Body of pancreas (tissue), 4 donors: ENCODE measurements around the gene RPS6KA5. TPM values are rescaled to one million over a fixed set of nuclear protein-coding genes. Genes with fewer than 3 reads are reported as not detected.
"Not testable (repeated sequence)": the region's sequence is repeated elsewhere in the genome, so short reads cannot be mapped to it uniquely, and the experiment has no call there.

ENCODE experiments used
- ATAC-seq: fragments of 150-250 bp; one replicate; pipeline ENCODE4 v1.9.1; 2016
- DNase-seq, 4 donors: peaks; one replicate each; pipeline ENCODE4 v3.0.0-alpha.2; 2019
- H3K27ac ChIP-seq, 4 donors: fragments of 200-600 bp; sonication (generic); 1 replicate in 3 of 4; 2 replicates in 1 of 4; pipeline versions ENCODE4 v1.5.1 to v1.6.1; 2016 to 2019; ENCODE audit warnings: mild to moderate bottlenecking in 1 of 4, mixed read lengths in 1 of 4, moderate library complexity in 1 of 4
- H3K27me3 ChIP-seq, 2 donors: fragments of 200-600 bp; sonication (generic); one replicate each; pipeline ENCODE4 v1.6.0; 2016; ENCODE audit warnings: mild to moderate bottlenecking in 1 of 2
- H3K36me3 ChIP-seq, 2 donors: fragments of 200-600 bp; sonication (generic); replicated peaks in 1 of 2; 2 replicates each; pipeline ENCODE4 v1.5.1; 2016; ENCODE audit warnings: low read depth in 2 of 2; ENCODE audit not compliant: insufficient read depth in 1 of 2
- H3K4me1 ChIP-seq: fragments of 200-600 bp; sonication (generic); one replicate; pipeline ENCODE4 v1.6.0; 2016
- H3K4me3 ChIP-seq, 2 donors: fragments of 200-600 bp; sonication (generic); 1 replicate in 1 of 2; 2 replicates in 1 of 2; pipeline ENCODE4 v1.5.1; 2016 to 2019
- H3K9me3 ChIP-seq, 3 donors: fragments of 200-600 bp; sonication (generic); 1 replicate in 2 of 3; 2 replicates in 1 of 3; pipeline ENCODE4 v1.5.1; 2016
- CTCF ChIP-seq, 7 experiments: fragments of 450-650 bp in 4 of 7; fragments of 200-600 bp in 3 of 7; sonication (generic) in 3 of 7; IDR thresholded peaks; one replicate each; pipeline ENCODE4 v1.5.1; 2016 to 2019; ENCODE audit warnings: antibody characterized with exemption in 7 of 7
- POLR2A ChIP-seq, 3 donors: fragments of 450-650 bp; IDR thresholded peaks; one replicate each; pipeline ENCODE4 v1.6.1; 2016; ENCODE audit warnings: antibody characterized with exemption in 3 of 3, mild to moderate bottlenecking in 2 of 3
- WGBS, 2 donors: methylation state at CpG; one replicate each; pipeline ENCODE4 v1.1.5; 2017; 5-methylcytosine and 5-hydroxymethylcytosine counted together
- intact Hi-C: fragments of 100-400 bp; cut with DNase I; formaldehyde crosslinking; loops from one replicate; pipeline ENCODE4 v1.15.1; 2023
- total RNA-seq, 2 donors: library from RNA; depleted of rRNA; stranded (reverse); fragments of >200 nt; gene quantifications; one replicate each; pipeline ENCODE4 v1.1.0, GENCODE V29; 2016

The RPS6KA5 gene
- total RNA-seq, 2 donors from 2014 or later: 0.66 to 2.9 TPM

GRCh38 chr14:91041450-91041849 is 19.0 kb downstream of the RPS6KA5 start:
- Histone ChIP-seq H3K4me1 (no peaks in the 10 kb centered on the region), H3K27ac (no peak overlapping the region), H3K36me3 (no peaks in the 10 kb centered on the region), H3K27me3 (no peaks in the 10 kb centered on the region), H3K9me3 (no peaks in the 10 kb centered on the region), H3K4me3 (no peak overlapping the region)
- 13 to 21% methylated on average over 2 of the region's 2 CpGs for WGBS, 2 donors
- TF ChIP-seq CTCF (IDR thresholded peaks at IDR 0.05) (no peak), POLR2A (IDR thresholded peaks at IDR 0.05) (no peak)
- no peak for DNase-seq
- ATAC-seq: no peak
- intact Hi-C loops: no loop called here

DNA sequence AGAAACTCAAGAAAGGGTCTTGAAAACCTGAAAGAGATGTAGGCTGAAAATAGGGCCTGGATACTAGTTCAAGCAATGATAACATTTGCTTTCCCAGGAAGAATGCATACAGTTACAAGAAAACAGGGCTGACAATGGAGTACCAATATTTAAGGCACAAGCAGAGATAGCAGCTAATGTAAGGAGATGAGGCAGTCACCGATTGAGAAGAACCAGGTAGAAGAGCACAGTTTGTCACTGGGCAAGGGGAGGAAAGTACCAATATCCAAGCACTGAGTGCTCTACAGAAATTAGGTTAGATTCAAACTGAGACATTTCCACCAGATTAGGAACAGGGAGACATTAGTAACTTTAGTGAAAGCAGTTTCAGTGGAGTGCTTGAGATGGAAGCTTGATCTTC is 19.9 kb downstream of the RPS6KA5 start:
- 93 to 96% methylated on average over 1 of the region's 1 CpG for WGBS, 2 donors
- ATAC-seq: no peak
- Histone ChIP-seq H3K4me3 (no peak overlapping the region), H3K36me3 (no peaks in the 10 kb centered on the region), H3K27me3 (no peaks in the 10 kb centered on the region), H3K27ac (no peak overlapping the region), H3K9me3 (no peaks in the 10 kb centered on the region), H3K4me1 (no peaks in the 10 kb centered on the region)
- intact Hi-C loops: no loop called here
- TF ChIP-seq CTCF (IDR thresholded peaks at IDR 0.05): no peak
- no peak for TF ChIP-seq POLR2A (IDR thresholded peaks at IDR 0.05)
- DNase-seq: no peak

- no peaks in the 10 kb centered on the region for H3K4me1 ChIP-seq
- DNase-seq (no peak), ATAC-seq (no peak)
- no peaks in the 10 kb centered on the region for H3K27me3 ChIP-seq
- H3K9me3 ChIP-seq: no peaks in the 10 kb centered on the region
- H3K27ac ChIP-seq: no peak overlapping the region
- intact Hi-C loops: no loop called here
- 75% methylated on average over 1 of the region's 1 CpG; no CpG with 5 or more reads in 1 of the 2 donors for WGBS, 2 donors
- TF ChIP-seq POLR2A (IDR thresholded peaks at IDR 0.05) (no peak), CTCF (IDR thresholded peaks at IDR 0.05) (no peak)
- no peak overlapping the region for H3K4me3 ChIP-seq
- H3K36me3 ChIP-seq: no peaks in the 10 kb centered on the region
These were observed 22.0 kb downstream of the RPS6KA5 start for GRCh38 chr14:91038439-91038838.

DNA sequence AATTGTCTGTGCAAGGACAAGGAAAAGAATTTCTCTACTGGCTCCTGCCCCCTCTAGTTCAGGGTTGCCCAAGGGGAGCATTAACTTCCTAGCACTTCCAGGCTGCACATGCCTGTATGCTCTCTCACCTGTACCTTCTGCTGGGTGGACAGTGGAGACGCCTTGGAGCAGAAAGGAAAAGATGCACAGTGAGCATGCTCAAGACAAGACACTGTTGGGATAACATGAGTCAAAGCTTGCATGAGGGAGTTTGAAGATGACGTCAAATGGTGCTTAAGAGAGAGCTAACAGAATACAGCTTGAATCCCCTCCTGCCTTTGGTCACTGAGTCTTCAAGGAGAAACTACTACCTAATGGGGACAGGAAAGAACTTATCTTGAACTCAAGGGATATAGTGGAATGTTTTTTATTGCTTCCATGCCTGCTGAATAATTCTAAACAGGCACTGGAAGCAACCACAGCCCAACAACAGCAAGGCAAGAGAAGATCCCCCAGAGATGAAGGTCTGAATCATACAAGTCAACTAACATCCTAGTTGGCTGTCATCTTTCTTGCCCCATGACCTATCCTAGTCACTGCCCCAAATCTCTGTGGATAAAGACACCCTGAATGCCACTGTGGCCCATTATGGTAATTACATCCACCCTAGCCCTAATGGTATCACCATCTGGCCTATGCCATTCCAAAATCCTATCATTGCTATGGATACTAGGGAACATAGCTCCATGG is 23.5 kb downstream of the RPS6KA5 start:
- intact Hi-C loops: no loop called here
- Histone ChIP-seq H3K27me3 (no peaks in the 10 kb centered on the region), H3K27ac (no peak overlapping the region), H3K9me3 (no peaks in the 10 kb centered on the region), H3K4me1 (no peaks in the 10 kb centered on the region), H3K36me3 (no peaks in the 10 kb centered on the region), H3K4me3 (no peak overlapping the region)
- ATAC-seq (no peak), DNase-seq (no peak)
- WGBS, 2 donors: 73 to 78% methylated on average over 2 of the region's 2 CpGs
- no peak for TF ChIP-seq CTCF (IDR thresholded peaks at IDR 0.05)
- TF ChIP-seq POLR2A (IDR thresholded peaks at IDR 0.05): no peak

GRCh38 chr14:91035855-91036254 is 24.6 kb downstream of the RPS6KA5 start:
- 14 to 54% methylated on average over 1 of the region's 1 CpG for WGBS, 2 donors
- no peak overlapping the region for H3K27ac ChIP-seq
- no peaks in the 10 kb centered on the region for H3K4me1 ChIP-seq
- no peaks in the 10 kb centered on the region for H3K27me3 ChIP-seq
- TF ChIP-seq POLR2A (IDR thresholded peaks at IDR 0.05) (no peak), CTCF (IDR thresholded peaks at IDR 0.05) (no peak)
- H3K9me3 ChIP-seq: no peaks in the 10 kb centered on the region
- no peaks in the 10 kb centered on the region for H3K36me3 ChIP-seq
- intact Hi-C loops: no loop called here
- ATAC-seq (no peak), DNase-seq (no peak)
- H3K4me3 ChIP-seq: no peak overlapping the region

DNA sequence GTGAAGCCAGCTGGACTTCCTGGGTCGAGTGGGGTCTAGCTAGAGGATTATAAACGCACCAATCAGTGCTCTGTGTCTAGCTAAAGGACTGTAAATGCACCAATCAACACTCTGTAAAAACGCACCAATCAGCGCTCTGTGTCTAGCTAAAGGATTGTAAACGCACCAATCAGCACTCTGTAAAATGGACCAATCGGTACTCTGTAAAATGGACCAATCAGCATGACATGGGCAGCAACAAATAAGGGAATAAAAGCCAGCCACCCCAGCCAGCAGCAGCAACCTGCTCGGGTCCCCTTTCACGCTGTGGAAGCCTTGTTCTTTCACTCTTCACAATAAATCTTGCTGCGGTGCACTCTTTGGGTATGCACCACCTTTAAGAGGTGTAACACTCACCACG is 26.1 kb downstream of the RPS6KA5 start:
- H3K4me3 ChIP-seq, ATAC-seq, H3K27ac ChIP-seq, H3K36me3 ChIP-seq, intact Hi-C loops, H3K27me3 ChIP-seq, H3K4me1 ChIP-seq, DNase-seq, H3K9me3 ChIP-seq: not testable (repeated sequence)
- WGBS, 2 donors: 87 to 89% methylated on average over 10 of the region's 10 CpGs
